Activated CD4-positive, alpha-beta memory T cell treated with anti-CD3 and anti-CD28 coated beads, Interleukin-2, amount 10 ng/mL, durations not matched to agents 7 days and 5 days (primary cell): ENCODE results near the gene CD207. TPM values are rescaled to one million over a fixed set of nuclear protein-coding genes. Genes with fewer than 3 reads are reported as not detected.
"Not testable (repeated sequence)": the region's sequence is repeated elsewhere in the genome, so short reads cannot be mapped to it uniquely, and the experiment has no call there.

ENCODE experiments used
- CTCF ChIA-PET: fragments of 350-600 bp; sonication (Branson Sonifier 250); formaldehyde crosslinking; loops from one replicate; lab custom pipeline; 2021; ENCODE audit warnings: antibody characterized with exemption, inconsistent platforms; lab: Charles Lee
- POLR2A ChIA-PET: fragments of 350-600 bp; sonication (Branson Sonifier 250); formaldehyde crosslinking; loops from one replicate; lab custom pipeline; 2021; ENCODE audit warnings: antibody characterized with exemption; lab: Charles Lee
- DNase-seq: peaks from one replicate; pipeline ENCODE4 v3.0.0-alpha.2; 2020
- H3K27ac Mint-ChIP-seq: one replicate; pipeline ENCODE4 v1.8.0; 2021; ENCODE audit warnings: mild to moderate bottlenecking, mixed read lengths
- H3K27me3 Mint-ChIP-seq: one replicate; pipeline ENCODE4 v1.8.0; 2021; ENCODE audit warnings: mixed read lengths
- H3K36me3 Mint-ChIP-seq: one replicate; pipeline ENCODE4 v1.8.0; 2021; ENCODE audit warnings: low read depth, mixed read lengths
- H3K4me1 Mint-ChIP-seq: one replicate; pipeline ENCODE4 v1.8.0; 2021; ENCODE audit warnings: mixed read lengths
- H3K4me3 Mint-ChIP-seq: one replicate; pipeline ENCODE4 v1.8.0; 2021; ENCODE audit warnings: mild to moderate bottlenecking, mixed read lengths
- H3K9me3 Mint-ChIP-seq: one replicate; pipeline ENCODE4 v1.8.0; 2021; ENCODE audit warnings: mixed read lengths
- total RNA-seq, 2 experiments: library from RNA; stranded (reverse); gene quantifications; one replicate each; pipeline ENCODE4 v1.2.3, GENCODE V29; 2021

The CD207 gene
- total RNA-seq, 2 experiments from 2014 or later, result not detected

DNA sequence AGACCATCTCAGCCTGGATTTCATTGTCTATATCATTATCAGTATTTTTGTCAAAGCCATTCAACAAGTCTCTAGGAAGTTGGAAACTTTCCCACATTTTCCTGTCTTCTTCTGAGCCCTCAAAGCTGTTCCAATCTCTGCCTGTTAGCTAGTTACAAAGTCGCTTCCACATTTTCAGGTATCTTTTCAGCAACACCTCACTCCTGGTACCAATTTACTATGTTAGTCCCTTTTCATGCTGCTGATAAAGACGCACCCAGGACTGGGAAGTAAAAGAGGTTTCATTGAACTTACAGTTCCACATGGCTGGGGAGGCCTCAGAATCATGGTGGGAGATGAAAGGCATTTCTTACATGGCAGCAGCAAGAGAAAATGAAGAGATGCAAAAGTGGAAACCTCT lies 35.9 kb downstream of the CD207 start:
- Mint-ChIP-seq H3K4me1 (no peaks in the 10 kb centered on the region), H3K9me3 (peaks cover 10% of the 10 kb centered on the region), H3K27ac (no peak overlapping the region), H3K4me3 (no peak overlapping the region), H3K27me3 (peaks cover 22% of the 10 kb centered on the region), H3K36me3 (no peaks in the 10 kb centered on the region)
- DNase-seq, result no peak
- ChIA-PET CTCF (interaction anchor here (1.4 kb wide), 1 partner anchor 12 kb away, joined by 3 read pairs; no protein-coding TSS in a partner anchor), POLR2A (no interaction called here)

DNA sequence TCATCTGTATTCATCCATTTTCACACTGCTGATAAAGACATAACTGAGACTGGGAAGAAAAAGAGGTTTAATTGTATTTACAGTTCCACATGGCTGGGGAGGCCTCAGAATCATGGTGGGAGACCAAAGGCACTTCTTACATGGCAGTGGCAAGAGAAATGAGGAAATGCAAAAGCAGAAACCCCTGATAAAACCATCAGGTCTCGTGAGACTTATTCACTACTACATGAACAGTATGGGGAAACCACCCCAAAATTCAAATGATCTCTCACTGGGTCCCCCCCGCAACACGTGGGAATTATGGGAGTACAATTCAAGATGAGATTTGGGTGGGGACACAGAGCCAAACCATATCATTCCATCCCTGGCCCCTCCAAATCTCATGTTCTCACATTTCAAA lies 37.6 kb downstream of the CD207 start:
- H3K4me3 Mint-ChIP-seq, H3K27ac Mint-ChIP-seq, POLR2A ChIA-PET, DNase-seq, CTCF ChIA-PET, H3K36me3 Mint-ChIP-seq, H3K9me3 Mint-ChIP-seq, H3K4me1 Mint-ChIP-seq: not testable (repeated sequence)
- H3K27me3 Mint-ChIP-seq, result peaks cover 25% of the 10 kb centered on the region

DNA sequence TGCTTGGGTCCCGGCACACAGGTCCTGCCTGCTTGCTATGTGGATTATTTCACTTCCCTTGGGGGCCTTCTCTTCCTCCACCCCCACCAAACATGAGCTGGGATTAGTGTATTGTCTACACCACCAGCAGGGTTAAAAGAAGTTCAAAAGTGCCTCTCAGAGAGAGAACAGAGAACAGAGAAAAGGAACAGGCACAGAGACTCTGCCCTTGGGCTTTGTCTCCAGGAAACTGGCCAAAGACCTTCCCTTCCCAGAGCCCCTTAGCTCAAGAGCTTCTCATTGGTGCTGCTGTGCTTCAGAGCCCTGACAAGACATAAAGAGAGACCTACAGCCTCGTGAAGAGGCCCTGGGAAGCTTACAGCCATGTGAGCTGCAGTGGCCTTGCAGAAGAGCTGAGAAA lies 38.1 kb downstream of the CD207 start:
- H3K27ac Mint-ChIP-seq, result no peak overlapping the region
- DNase-seq, result no peak
- peaks cover 10% of the 10 kb centered on the region for H3K9me3 Mint-ChIP-seq
- no peaks in the 10 kb centered on the region for H3K36me3 Mint-ChIP-seq
- CTCF ChIA-PET, result interaction anchor here (0.6 kb wide), 1 partner anchor 142 kb away, joined by 5 read pairs; no protein-coding TSS in a partner anchor
- POLR2A ChIA-PET, result no interaction called here
- no peaks in the 10 kb centered on the region for H3K4me1 Mint-ChIP-seq
- no peak overlapping the region for H3K4me3 Mint-ChIP-seq
- peaks cover 29% of the 10 kb centered on the region for H3K27me3 Mint-ChIP-seq

GRCh38 chr2:70796262-70796661 lies 39.4 kb downstream of the CD207 start:
- no peak for DNase-seq
- no peaks in the 10 kb centered on the region for H3K36me3 Mint-ChIP-seq
- ChIA-PET POLR2A (no interaction called here), CTCF (interaction anchor here (1.0 kb wide), 1 partner anchor 74 kb away, joined by 3 read pairs; no protein-coding TSS in a partner anchor)
- H3K4me3 Mint-ChIP-seq, result no peak overlapping the region
- peaks cover 38% of the 10 kb centered on the region for H3K27me3 Mint-ChIP-seq
- H3K4me1 Mint-ChIP-seq, result no peaks in the 10 kb centered on the region
- peaks cover 10% of the 10 kb centered on the region for H3K9me3 Mint-ChIP-seq
- no peak overlapping the region for H3K27ac Mint-ChIP-seq

DNA sequence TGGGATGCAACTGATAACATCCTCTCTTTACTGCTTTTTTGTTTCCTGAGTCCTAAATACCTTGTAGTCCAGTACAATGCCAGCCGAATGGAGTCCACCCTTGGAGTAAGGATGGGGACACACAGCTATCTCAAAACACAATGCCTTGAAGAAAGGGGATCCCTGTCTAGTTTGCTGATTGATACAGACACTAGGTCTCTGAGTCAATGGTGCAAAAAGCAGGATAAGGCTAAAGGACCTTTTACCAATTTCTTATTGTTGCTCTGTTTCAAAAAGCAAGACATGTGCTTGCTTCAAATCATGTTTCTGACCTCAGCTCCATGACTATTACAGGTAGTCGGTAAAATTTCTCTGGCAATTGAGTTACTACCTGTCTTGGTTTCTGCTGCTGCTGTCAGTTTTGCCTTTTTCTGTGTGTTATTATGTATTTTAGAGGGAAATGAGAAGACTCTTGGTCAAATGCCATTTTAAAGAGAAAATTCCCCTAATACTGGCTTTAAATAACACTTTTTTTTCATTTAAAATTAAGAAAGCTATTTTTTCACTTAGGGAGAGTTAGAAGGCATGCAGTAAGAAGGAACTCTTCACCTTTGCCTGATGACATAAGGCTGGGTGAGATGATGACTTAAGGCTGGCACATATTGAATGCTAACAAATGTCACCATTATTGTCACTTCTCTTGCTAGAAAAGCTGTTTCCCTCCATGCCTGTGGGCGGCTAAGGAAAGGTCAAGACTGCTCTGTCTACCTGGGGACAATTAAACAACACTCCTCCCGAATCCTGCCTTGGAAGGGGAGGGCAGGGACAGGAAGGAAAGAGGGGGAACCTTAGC lies 40.2 kb downstream of the CD207 start:
- Mint-ChIP-seq H3K9me3 (peaks cover 10% of the 10 kb centered on the region), H3K4me1 (peaks cover 3% of the 10 kb centered on the region), H3K36me3 (no peaks in the 10 kb centered on the region), H3K27ac (no peak overlapping the region), H3K4me3 (no peak overlapping the region), H3K27me3 (peaks cover 43% of the 10 kb centered on the region)
- ChIA-PET CTCF (interaction anchor here (1.1 kb wide), 1 partner anchor 125 kb away, joined by 3 read pairs; no protein-coding TSS in a partner anchor), POLR2A (no interaction called here)
- no peak for DNase-seq

DNA sequence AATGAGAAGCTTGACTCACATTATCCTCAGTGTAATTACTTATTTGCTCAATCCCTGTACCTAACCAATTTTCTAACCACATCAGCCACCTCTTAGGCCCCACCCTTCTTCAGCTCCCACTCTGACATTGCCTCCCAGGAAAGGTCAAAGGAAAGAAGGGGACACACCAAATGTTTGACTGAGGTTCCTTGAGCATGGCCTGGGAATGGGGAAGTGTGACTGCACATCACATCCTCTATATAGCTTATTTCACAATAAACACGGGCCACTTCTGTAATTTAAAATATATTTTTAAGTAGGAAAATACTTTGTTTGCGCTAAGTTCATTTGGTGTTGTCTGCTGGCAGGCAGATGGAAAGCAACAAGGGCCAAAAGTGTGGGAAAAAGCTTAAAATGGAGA lies 42.2 kb downstream of the CD207 start:
- H3K9me3 Mint-ChIP-seq, result no peaks in the 10 kb centered on the region
- no peak for DNase-seq
- H3K27me3 Mint-ChIP-seq, result peaks cover 44% of the 10 kb centered on the region
- H3K4me3 Mint-ChIP-seq, result no peak overlapping the region
- ChIA-PET POLR2A (no interaction called here), CTCF (interaction anchor here (0.8 kb wide), 1 partner anchor 26 kb away, joined by 3 read pairs; no protein-coding TSS in a partner anchor)
- H3K4me1 Mint-ChIP-seq, result peaks cover 9% of the 10 kb centered on the region
- no peak overlapping the region for H3K27ac Mint-ChIP-seq
- H3K36me3 Mint-ChIP-seq, result no peaks in the 10 kb centered on the region

GRCh38 chr2:70790136-70790828 lies 45.3 kb downstream of the CD207 start, which contains the start of gene FIGLA:
TSS of gene FIGLA (minus strand) at chr2:70790643. CDS start at chr2:70790638, 5 bp downstream.
- peaks cover 59% of the 10 kb centered on the region for H3K27me3 Mint-ChIP-seq
- no peaks in the 10 kb centered on the region for H3K9me3 Mint-ChIP-seq
- no peak for DNase-seq
- H3K4me3 Mint-ChIP-seq, result peak within 1 kb of the TSS; percentile 47
- H3K36me3 Mint-ChIP-seq, result no peaks in the 10 kb centered on the region
- H3K27ac Mint-ChIP-seq, result no peak within 1 kb of the TSS
- CTCF ChIA-PET, result interaction anchor here (0.7 to 1.9 kb wide), 9 partner anchors 9 to 175 kb away, joined by 3 to 6 read pairs (median 3); partner anchors contain the start of gene ADD2
- POLR2A ChIA-PET, result no interaction called here
- H3K4me1 Mint-ChIP-seq, result peaks cover 9% of the 10 kb centered on the region

DNA sequence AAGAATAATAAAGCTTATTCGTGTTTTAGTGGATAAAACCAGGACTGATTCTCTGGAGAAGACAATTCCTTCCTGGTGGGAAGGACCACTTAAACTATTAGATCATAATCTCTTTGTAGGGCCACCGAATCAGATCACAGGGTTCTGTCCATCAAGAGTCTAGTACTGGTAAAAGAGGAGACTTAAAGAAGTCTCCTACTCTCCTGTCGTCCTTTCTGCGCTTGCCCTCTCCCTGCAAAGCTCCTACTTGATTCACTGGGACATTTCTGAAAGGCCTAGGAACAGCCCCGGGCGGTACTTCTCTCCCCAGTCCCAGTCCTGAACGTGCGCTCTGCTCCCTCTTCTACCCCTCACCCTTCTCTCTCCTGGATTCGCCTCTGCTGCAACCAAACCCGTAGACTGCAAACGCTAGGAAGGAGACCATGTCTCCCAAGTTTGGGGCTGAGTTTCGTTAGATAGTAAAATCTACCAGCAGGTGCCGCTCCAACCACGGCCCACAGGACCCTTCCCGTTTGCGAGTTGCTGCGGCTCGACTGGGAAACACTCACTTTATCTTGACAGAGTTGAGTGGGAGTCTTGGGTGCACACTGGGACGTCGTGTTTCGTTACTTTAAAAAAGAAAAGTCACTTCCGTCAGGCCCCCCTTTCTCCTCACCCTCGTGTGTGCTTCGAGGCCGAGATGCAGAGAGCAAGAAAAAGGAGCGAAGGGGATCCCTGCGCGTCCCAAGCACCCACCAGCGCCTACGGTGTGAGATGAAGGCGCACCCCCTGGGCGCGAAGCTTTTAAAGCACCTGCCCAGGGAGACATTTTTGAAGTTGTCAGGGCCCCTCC lies 46.1 kb downstream of the CD207 start:
- POLR2A ChIA-PET, result no interaction called here
- Mint-ChIP-seq H3K36me3 (no peaks in the 10 kb centered on the region), H3K4me3 (peak overlapping the region; percentile 47), H3K9me3 (no peaks in the 10 kb centered on the region), H3K27me3 (peaks cover 55% of the 10 kb centered on the region), H3K27ac (no peak overlapping the region), H3K4me1 (peaks cover 9% of the 10 kb centered on the region)
- peak; percentile 66 for DNase-seq
- CTCF ChIA-PET, result interaction anchor here (0.7 to 1.9 kb wide), 12 partner anchors 8 to 164 kb away, joined by 3 to 7 read pairs (median 4); partner anchors contain the start of gene ADD2

DNA sequence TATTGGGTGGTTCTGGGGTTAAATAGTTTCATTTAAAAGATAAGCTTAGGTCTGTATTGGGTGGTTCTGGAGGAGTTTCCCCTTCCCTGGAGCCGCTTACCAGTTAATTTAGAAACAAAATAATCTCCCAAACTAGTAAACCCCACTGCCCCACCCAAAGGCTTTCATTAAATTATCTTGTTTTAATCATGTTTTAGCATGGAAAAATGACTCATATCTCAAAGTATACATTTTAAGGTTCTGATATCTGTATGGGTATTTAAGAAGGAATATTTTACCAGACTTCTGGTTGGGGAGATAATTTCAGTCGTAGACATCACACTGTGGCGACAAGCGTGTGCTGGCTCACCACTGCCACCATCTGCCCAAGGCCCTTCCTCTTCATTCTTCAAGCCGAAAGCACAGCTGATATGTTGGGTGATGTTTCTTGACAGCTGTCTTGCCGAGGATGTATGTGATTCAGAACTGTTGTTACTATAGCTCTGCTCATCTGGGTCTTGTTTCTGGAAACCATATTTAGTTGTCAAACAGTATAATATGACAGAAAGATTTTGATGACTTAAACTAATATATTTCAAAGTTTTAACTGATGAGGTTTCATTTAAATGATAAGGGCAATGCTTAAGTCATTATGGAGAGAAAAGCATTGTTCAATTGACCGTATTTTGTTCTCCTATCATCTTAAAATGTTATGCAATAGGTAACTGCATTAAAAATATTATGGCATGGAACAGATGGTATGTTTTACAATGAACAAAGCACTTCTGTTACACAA lies 50.3 kb downstream of the CD207 start:
- Mint-ChIP-seq H3K9me3 (no peaks in the 10 kb centered on the region), H3K4me3 (no peak overlapping the region), H3K4me1 (peaks cover 6% of the 10 kb centered on the region), H3K36me3 (no peaks in the 10 kb centered on the region), H3K27ac (no peak overlapping the region), H3K27me3 (peaks cover 37% of the 10 kb centered on the region)
- DNase-seq, result no peak
- CTCF ChIA-PET, result interaction anchor here (0.6 to 2.0 kb wide), 6 partner anchors 9 to 481 kb away, joined by 3 to 7 read pairs (median 4); no protein-coding TSS in a partner anchor
- POLR2A ChIA-PET, result no interaction called here

DNA sequence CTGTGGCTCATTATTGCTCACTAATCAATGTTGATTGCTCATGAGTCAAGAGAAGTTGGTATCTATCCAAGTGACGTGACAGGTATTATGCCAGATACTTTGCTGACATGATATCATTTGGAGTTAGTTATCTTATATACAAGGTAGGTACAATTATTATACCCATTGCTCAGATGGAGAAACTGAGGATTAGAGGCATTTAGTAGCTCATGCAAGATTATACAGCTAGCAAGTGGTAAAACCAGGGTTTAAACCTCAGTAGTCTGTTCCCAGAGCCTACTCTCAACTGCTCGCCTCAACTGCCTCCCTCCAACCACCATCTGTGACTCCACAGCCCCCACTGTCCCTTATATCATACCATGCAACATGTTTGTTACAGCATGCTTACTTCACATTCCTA lies 51.3 kb downstream of the CD207 start:
- no peak for DNase-seq
- Mint-ChIP-seq H3K4me3 (no peak overlapping the region), H3K27me3 (peaks cover 38% of the 10 kb centered on the region), H3K36me3 (no peaks in the 10 kb centered on the region), H3K9me3 (no peaks in the 10 kb centered on the region), H3K4me1 (peaks cover under 1% of the 10 kb centered on the region), H3K27ac (no peak overlapping the region)
- POLR2A ChIA-PET, result no interaction called here
- CTCF ChIA-PET, result interaction anchor here (0.6 to 2.0 kb wide), 3 partner anchors 8 to 480 kb away, joined by 4 to 7 read pairs (median 5); no protein-coding TSS in a partner anchor
